Keratinocyte (primary cell): ENCODE results near the gene CLDN14. TPM values are rescaled to one million over a fixed set of nuclear protein-coding genes. Genes with fewer than 3 reads are reported as not detected.

ENCODE experiments used
- DNase-seq: peaks from one replicate; pipeline ENCODE4 v3.0.0-alpha.2; 2011; ENCODE audit warnings: low read depth, missing footprints, low spot score
- FAIRE-seq: peaks from 2 replicates; lab custom pipeline; 2011; peaks lifted over from hg19 to GRCh38; lab: Jason Lieb, UNC
- H2AFZ ChIP-seq: 2 replicates; pipeline ENCODE4 v1.6.0; 2012; ENCODE audit warnings: low read length, control low read depth, inconsistent platforms; ENCODE audit not compliant: control insufficient read depth
- H3K27ac ChIP-seq: 2 replicates; pipeline ENCODE4 v1.5.1; 2011; ENCODE audit warnings: low read length; ENCODE audit not compliant: control insufficient read depth, insufficient read depth
- H3K27me3 ChIP-seq: 3 replicates; pipeline ENCODE4 v1.6.0; 2011; ENCODE audit warnings: low read length; ENCODE audit not compliant: control insufficient read depth, insufficient read depth; ENCODE audit errors: extremely low read depth
- H3K36me3 ChIP-seq, 2 experiments: 2 replicates in 1 of 2; 3 replicates in 1 of 2; pipeline ENCODE4 v1.5.1; 2011; ENCODE audit warnings: low read length in 2 of 2, mild to moderate bottlenecking in 1 of 2; ENCODE audit not compliant: control insufficient read depth in 2 of 2, insufficient read depth in 2 of 2; ENCODE audit errors: extremely low read depth in 1 of 2
- H3K4me1 ChIP-seq: 3 replicates; pipeline ENCODE4 v1.5.1; 2011; ENCODE audit warnings: low read length; ENCODE audit not compliant: control insufficient read depth, insufficient read depth; ENCODE audit errors: extremely low read depth
- H3K4me2 ChIP-seq: 3 replicates; pipeline ENCODE4 v1.6.0; 2011; ENCODE audit warnings: low read depth, low read length; ENCODE audit not compliant: control insufficient read depth, insufficient read depth; ENCODE audit errors: extremely low read depth
- H3K4me3 ChIP-seq, 3 experiments: fragments of 200-600 bp in 1 of 3; sonication (generic) in 1 of 3; 2 replicates in 2 of 3; 3 replicates in 1 of 3; pipeline ENCODE4 v1.5.1; 2011 to 2016; ENCODE audit warnings: low read length in 3 of 3, mild to moderate bottlenecking in 3 of 3, control low read depth in 2 of 3, inconsistent platforms in 1 of 3, low read depth in 1 of 3, mixed read lengths in 1 of 3, mixed run types in 1 of 3, moderate library complexity in 1 of 3; ENCODE audit not compliant: control insufficient read depth in 2 of 3, insufficient read depth in 2 of 3; ENCODE audit errors: extremely low read depth in 1 of 3
- H3K79me2 ChIP-seq: 2 replicates; pipeline ENCODE4 v1.6.0; 2012; ENCODE audit warnings: low read length; ENCODE audit not compliant: control insufficient read depth, insufficient read depth
- H3K9ac ChIP-seq: 3 replicates; pipeline ENCODE4 v1.6.0; 2011; ENCODE audit warnings: low read length; ENCODE audit not compliant: control insufficient read depth, insufficient read depth; ENCODE audit errors: extremely low read depth
- H3K9me1 ChIP-seq: 3 replicates; pipeline ENCODE4 v1.6.0; 2011; ENCODE audit warnings: low read length; ENCODE audit not compliant: control insufficient read depth, insufficient read depth; ENCODE audit errors: extremely low read depth
- H3K9me3 ChIP-seq: 2 replicates; pipeline ENCODE4 v1.5.1; 2012; ENCODE audit warnings: low read depth, low read length; ENCODE audit not compliant: control insufficient read depth
- H4K20me1 ChIP-seq: 3 replicates; pipeline ENCODE4 v1.6.0; 2011; ENCODE audit warnings: low read length; ENCODE audit not compliant: control insufficient read depth, insufficient read depth; ENCODE audit errors: extremely low read depth
- EZH2 ChIP-seq: IDR thresholded peaks from one replicate; pipeline ENCODE4 v1.6.1; 2012; ENCODE audit warnings: inconsistent platforms, mild to moderate bottlenecking, low read length, moderate library complexity
- dilution Hi-C: fragments of 300-500 bp; cut with MboI; formaldehyde crosslinking; loops from one replicate; pipeline ENCODE4 v1.7.0; 2020; ENCODE audit warnings: low sequenced_read_pairs; ENCODE audit not compliant: extremely low pct_ligation_motif_present
- polyA plus RNA-seq, 5 experiments: library from polyadenylated mRNA; depleted of rRNA in 3 of 5; stranded (reverse) in 3 of 5; stranded (forward) in 1 of 5; unstranded in 1 of 5; fragments of >200 nt; gene quantifications; 1 replicate in 1 of 5; 2 replicates in 3 of 5; 3 replicates in 1 of 5; pipeline versions ENCODE4 v1.2.1 to v1.2.3, GENCODE V29; 2011 to 2012; ENCODE audit warnings: missing spikeins in 2 of 5, low read depth in 1 of 5, low replicate concordance in 1 of 5
- TF ChIP-seq, protein P1 (sequence below), 3 experiments: IDR thresholded peaks in 1 of 3; conservative IDR thresholded peaks in 1 of 3; optimal IDR thresholded peaks in 1 of 3; 2 replicates in 2 of 3; 3 replicates in 1 of 3; pipeline versions ENCODE3 to v1.5.1; 2011; ENCODE audit warnings: low read length in 3 of 3, mild to moderate bottlenecking in 3 of 3, moderate library complexity in 2 of 3, control low read depth in 1 of 3, inconsistent platforms in 1 of 3; ENCODE audit not compliant: insufficient read depth in 2 of 3; ENCODE audit errors: extremely low read depth in 1 of 3

CLDN14 gene
- polyA plus RNA-seq, 1 donor (not counting 4 experiments of a cell fraction or from before 2014, with no cell fraction given), result not detected

DNA sequence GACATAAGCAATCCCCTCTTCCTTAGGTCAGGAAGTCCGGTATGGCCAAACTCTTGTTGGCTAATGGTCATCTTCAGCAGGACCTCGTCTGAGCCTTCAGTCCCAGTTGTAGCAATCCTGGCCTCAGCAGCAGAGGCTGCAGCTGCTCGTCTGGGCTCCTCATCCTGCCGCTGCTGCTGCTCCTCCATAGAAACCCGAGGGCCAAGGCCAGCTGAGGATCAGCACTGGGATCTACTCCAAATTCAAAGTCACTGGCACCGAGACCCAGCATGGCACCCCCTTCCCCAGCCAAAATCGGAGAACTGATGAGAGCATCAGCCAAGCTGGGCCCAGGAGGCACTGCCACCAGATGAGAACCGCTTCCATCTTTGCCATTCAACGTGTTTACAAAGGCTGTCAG is 6.3 kb upstream of the CLDN14 start:
- Histone ChIP-seq H3K9ac (no peak overlapping the region), H3K4me1 (peaks cover 4% of the 10 kb centered on the region), H4K20me1 (no peaks in the 10 kb centered on the region), H2AFZ (no peak overlapping the region), H3K27ac (no peak overlapping the region), H3K79me2 (no peaks in the 10 kb centered on the region), H3K9me1 (no peaks in the 10 kb centered on the region), H3K4me3 (no peak overlapping the region), H3K4me2 (no peak overlapping the region), H3K9me3 (no peaks in the 10 kb centered on the region), H3K36me3 (no peaks in the 10 kb centered on the region), H3K27me3 (no peaks in the 10 kb centered on the region)
- TF ChIP-seq EZH2, result no peak
- TF ChIP-seq, protein P1, sequence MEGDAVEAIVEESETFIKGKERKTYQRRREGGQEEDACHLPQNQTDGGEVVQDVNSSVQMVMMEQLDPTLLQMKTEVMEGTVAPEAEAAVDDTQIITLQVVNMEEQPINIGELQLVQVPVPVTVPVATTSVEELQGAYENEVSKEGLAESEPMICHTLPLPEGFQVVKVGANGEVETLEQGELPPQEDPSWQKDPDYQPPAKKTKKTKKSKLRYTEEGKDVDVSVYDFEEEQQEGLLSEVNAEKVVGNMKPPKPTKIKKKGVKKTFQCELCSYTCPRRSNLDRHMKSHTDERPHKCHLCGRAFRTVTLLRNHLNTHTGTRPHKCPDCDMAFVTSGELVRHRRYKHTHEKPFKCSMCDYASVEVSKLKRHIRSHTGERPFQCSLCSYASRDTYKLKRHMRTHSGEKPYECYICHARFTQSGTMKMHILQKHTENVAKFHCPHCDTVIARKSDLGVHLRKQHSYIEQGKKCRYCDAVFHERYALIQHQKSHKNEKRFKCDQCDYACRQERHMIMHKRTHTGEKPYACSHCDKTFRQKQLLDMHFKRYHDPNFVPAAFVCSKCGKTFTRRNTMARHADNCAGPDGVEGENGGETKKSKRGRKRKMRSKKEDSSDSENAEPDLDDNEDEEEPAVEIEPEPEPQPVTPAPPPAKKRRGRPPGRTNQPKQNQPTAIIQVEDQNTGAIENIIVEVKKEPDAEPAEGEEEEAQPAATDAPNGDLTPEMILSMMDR (optimal IDR thresholded peaks at IDR 0.05 in 1 of 3, IDR thresholded peaks at IDR 0.05 in 1 of 3, conservative IDR thresholded peaks at IDR 0.05 in 1 of 3; ENCODE audit: extremely low read depth in 1 of 3, insufficient read depth in 2 of 3, low read length in 3 of 3), result no peak
- dilution Hi-C loops, result no loop called here
- FAIRE-seq, result no peak
- no peak for DNase-seq

- Histone ChIP-seq H3K4me1 (peaks cover 4% of the 10 kb centered on the region), H3K27me3 (no peaks in the 10 kb centered on the region), H3K9me3 (no peaks in the 10 kb centered on the region), H3K4me2 (no peak overlapping the region), H4K20me1 (no peaks in the 10 kb centered on the region), H3K9me1 (no peaks in the 10 kb centered on the region), H3K27ac (no peak overlapping the region), H3K9ac (no peak overlapping the region), H3K79me2 (no peaks in the 10 kb centered on the region), H3K4me3 (no peak overlapping the region), H2AFZ (no peak overlapping the region), H3K36me3 (no peaks in the 10 kb centered on the region)
- no peak for TF ChIP-seq EZH2
- TF ChIP-seq, protein P1 (optimal IDR thresholded peaks at IDR 0.05 in 1 of 3, IDR thresholded peaks at IDR 0.05 in 1 of 3, conservative IDR thresholded peaks at IDR 0.05 in 1 of 3; ENCODE audit: extremely low read depth in 1 of 3, insufficient read depth in 2 of 3, low read length in 3 of 3), result no peak
- DNase-seq, result no peak
- dilution Hi-C loops, result no loop called here
- FAIRE-seq, result no peak
Measured at GRCh38 chr21:36485476-36485875, 5.6 kb upstream of the CLDN14 start.
